ENCODE data around the gene TRIM59. TPM values are rescaled to one million over a fixed set of nuclear protein-coding genes. Genes with fewer than 3 reads are reported as not detected.
A peak's percentile ranks its signal among the peaks of the same experiment; 100 is the strongest.
"Not testable (repeated sequence)": the region's sequence is repeated elsewhere in the genome, so short reads cannot be mapped to it uniquely, and the experiment has no call there.

The TRIM59 gene
- polyA plus RNA-seq, 1 of the 3 experiments (the other 2 are of a cell fraction), result 4.1 TPM

- H3K9ac ChIP-seq; H3K27ac ChIP-seq (ENCODE audit: low read depth in 2 of 2, low read length in 1 of 2); H3K9me2 ChIP-seq; DNase-seq; H2AFZ ChIP-seq (ENCODE audit: low read depth); H3K9me3 ChIP-seq; H4K20me1 ChIP-seq (ENCODE audit: insufficient read depth); H3K36me3 ChIP-seq (replicated peaks in 1 of 2; ENCODE audit: control insufficient read depth in 1 of 2, insufficient read depth in 2 of 2, low read length in 1 of 2); H3K27me3 ChIP-seq (ENCODE audit: insufficient read depth); H3K4me3 ChIP-seq (ENCODE audit: low read depth in 2 of 2, low read length in 1 of 2); POLR2A ChIA-PET; H3K4me2 ChIP-seq: not testable (repeated sequence)
- peaks cover 30% of the 10 kb centered on the region for H3F3A ChIP-seq (replicated peaks; ENCODE audit: insufficient read depth)
- peaks cover 20% of the 10 kb centered on the region for H3K79me2 ChIP-seq (ENCODE audit: insufficient read depth)
- CTCF ChIA-PET, result interaction anchor here (0.9 kb wide), 1 partner anchor 10 kb away, joined by 3 read pairs; no protein-coding TSS in a partner anchor
- peaks cover 6 to 19% of the 10 kb centered on the region in 2 experiments for H3K4me1 ChIP-seq (ENCODE audit: control insufficient read depth in 1 of 2, insufficient read depth in 2 of 2, low read depth in 1 of 2, low read length in 1 of 2)
- WGBS (ENCODE audit: low lambda C conversion rate), result 98% methylated on average over 19 of the region's 19 CpGs
Measured at GRCh38 chr3:160452251-160452650, 2.7 kb upstream of the TRIM59 start.

- peak overlapping the region; percentile 17; the same call in 1 of the 2 replicates for H2AFZ ChIP-seq (ENCODE audit: low read depth)
- TF ChIP-seq, protein P1, sequence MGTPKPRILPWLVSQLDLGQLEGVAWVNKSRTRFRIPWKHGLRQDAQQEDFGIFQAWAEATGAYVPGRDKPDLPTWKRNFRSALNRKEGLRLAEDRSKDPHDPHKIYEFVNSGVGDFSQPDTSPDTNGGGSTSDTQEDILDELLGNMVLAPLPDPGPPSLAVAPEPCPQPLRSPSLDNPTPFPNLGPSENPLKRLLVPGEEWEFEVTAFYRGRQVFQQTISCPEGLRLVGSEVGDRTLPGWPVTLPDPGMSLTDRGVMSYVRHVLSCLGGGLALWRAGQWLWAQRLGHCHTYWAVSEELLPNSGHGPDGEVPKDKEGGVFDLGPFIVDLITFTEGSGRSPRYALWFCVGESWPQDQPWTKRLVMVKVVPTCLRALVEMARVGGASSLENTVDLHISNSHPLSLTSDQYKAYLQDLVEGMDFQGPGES (IDR thresholded peaks at IDR 0.05; ENCODE audit: low read depth, low read length), result no peak
- TF ChIP-seq NFIC (IDR thresholded peaks at IDR 0.05; ENCODE audit: borderline replicate concordance) (no peak), ZBTB33 (IDR thresholded peaks at IDR 0.05; ENCODE audit: borderline replicate concordance, low read depth) (no peak), TEAD4 (IDR thresholded peaks at IDR 0.05; ENCODE audit: borderline replicate concordance, insufficient read depth) (no peak), SMC3 (IDR thresholded peaks at IDR 0.05; ENCODE audit: low read depth, low read length) (no peak), NRF1 (IDR thresholded peaks at IDR 0.05; ENCODE audit: low read depth, low read length) (no peak), FOSL2 (IDR thresholded peaks at IDR 0.05; ENCODE audit: borderline replicate concordance, low read depth) (no peak), POLR2AphosphoS5 (IDR thresholded peaks at IDR 0.05; ENCODE audit: low read depth, low read length) (no peak), GABPA (IDR thresholded peaks at IDR 0.05; ENCODE audit: low read depth) (no peak)
Measured at GRCh38 chr3:160451602-160452001, 2.0 kb upstream of the TRIM59 start.

More at GRCh38 chr3:160451602-160452001, 2.0 kb upstream of the TRIM59 start:
- POLR2A ChIA-PET, result no interaction called here
- no peaks in the 10 kb centered on the region for H4K20me1 ChIP-seq (ENCODE audit: insufficient read depth)
- H3K4me3 ChIP-seq (ENCODE audit: low read depth in 2 of 2, low read length in 1 of 2), result no peak overlapping the region
- H3K4me1 ChIP-seq (ENCODE audit: control insufficient read depth in 1 of 2, insufficient read depth in 2 of 2, low read depth in 1 of 2, low read length in 1 of 2), result peaks cover 8 to 19% of the 10 kb centered on the region in 2 experiments
- CTCF ChIA-PET, result interaction anchor here (0.9 kb wide), 1 partner anchor 11 kb away, joined by 3 read pairs; no protein-coding TSS in a partner anchor
- no peaks in the 10 kb centered on the region for H3K9me2 ChIP-seq
- H3F3A ChIP-seq (replicated peaks; ENCODE audit: insufficient read depth), result peaks cover 33% of the 10 kb centered on the region
- H3K27me3 ChIP-seq (ENCODE audit: insufficient read depth), result no peaks in the 10 kb centered on the region
- H3K27ac ChIP-seq (ENCODE audit: low read depth in 2 of 2, low read length in 1 of 2), result peak overlapping the region; percentile 24 to 96; a peak in 3 of 4 replicates
- H3K4me2 ChIP-seq, result peak overlapping the region; percentile 25; the same call in 1 of the 2 replicates
- 68% methylated on average over 4 of the region's 4 CpGs for WGBS (ENCODE audit: low lambda C conversion rate)
- peak overlapping the region; percentile 21; the same call in 1 of the 2 replicates for H3K9ac ChIP-seq
- peaks cover 27% of the 10 kb centered on the region for H3K79me2 ChIP-seq (ENCODE audit: insufficient read depth)
- H3K9me3 ChIP-seq, result no peaks in the 10 kb centered on the region
- H3K36me3 ChIP-seq (replicated peaks in 1 of 2; ENCODE audit: control insufficient read depth in 1 of 2, insufficient read depth in 2 of 2, low read length in 1 of 2), result no peaks in the 10 kb centered on the region
- no peak for DNase-seq
